ENCODE results near the gene MOBP.

- no peak for TF ChIP-seq CTCF (optimal IDR thresholded peaks at IDR 0.05 in 1 of 3, IDR thresholded peaks at IDR 0.05 in 1 of 3, conservative IDR thresholded peaks at IDR 0.05 in 1 of 3; ENCODE audit: extremely low read depth in 1 of 3, insufficient read depth in 2 of 3, low read length in 3 of 3)
- no peak for TF ChIP-seq EZH2 (IDR thresholded peaks at IDR 0.05; ENCODE audit: low read length)
These were observed 4.2 kb upstream of the MOBP start for GRCh38 chr3:39463269-39463668.
